ENCODE results near the gene CNNM1.

GRCh38 chr10:99331207-99331803 lies 2.1 kb downstream of the CNNM1 start:
- TF ChIP-seq POLR2A (IDR thresholded peaks at IDR 0.05; ENCODE audit: low read depth, low read length) (no peak), POLR2AphosphoS5 (IDR thresholded peaks at IDR 0.05; ENCODE audit: low read depth, low read length) (no peak)
